IPS-20b (cell line): Measurements from ENCODE around the gene ZNF813.
"Not testable (repeated sequence)": the region's sequence is repeated elsewhere in the genome, so short reads cannot be mapped to it uniquely, and the experiment has no call there.

Experiments used
- H3K27ac ChIP-seq: one replicate; pipeline ENCODE4 v1.5.1; 2013; ENCODE audit warnings: low read length
- H3K27me3 ChIP-seq: 2 replicates; pipeline ENCODE4 v1.6.1; 2013; ENCODE audit warnings: mild to moderate bottlenecking, low read length, inconsistent platforms; ENCODE audit not compliant: insufficient read depth
- H3K36me3 ChIP-seq: 2 replicates; pipeline ENCODE4 v1.6.1; 2013; ENCODE audit warnings: low read depth, mild to moderate bottlenecking, inconsistent platforms, low read length, moderate library complexity; ENCODE audit not compliant: insufficient read depth
- H3K4me1 ChIP-seq: 2 replicates; pipeline ENCODE4 v1.6.1; 2013; ENCODE audit warnings: mild to moderate bottlenecking, control low read depth, inconsistent platforms, low read length, moderate library complexity; ENCODE audit not compliant: insufficient read depth
- H3K4me3 ChIP-seq: 2 replicates; pipeline ENCODE4 v1.5.1; 2013; ENCODE audit warnings: mild to moderate bottlenecking, low read length, inconsistent platforms
- H3K9ac ChIP-seq: 2 replicates; pipeline ENCODE4 v1.6.1; 2013; ENCODE audit warnings: low read depth, mild to moderate bottlenecking, inconsistent platforms, low read length, moderate library complexity
- H3K9me3 ChIP-seq: 2 replicates; pipeline ENCODE4 v1.6.1; 2013; ENCODE audit warnings: mild to moderate bottlenecking, low read depth, low read length, inconsistent platforms; ENCODE audit not compliant: insufficient read depth

The ZNF813 gene

GRCh38 chr19:53492153-53492552 lies 24.6 kb downstream of the ZNF813 start:
- no peak overlapping the region for H3K27ac ChIP-seq
- no peaks in the 10 kb centered on the region for H3K4me1 ChIP-seq
- peaks cover 22% of the 10 kb centered on the region for H3K9me3 ChIP-seq
- H3K4me3 ChIP-seq, result no peak overlapping the region
- H3K27me3 ChIP-seq, result no peaks in the 10 kb centered on the region
- no peak overlapping the region for H3K9ac ChIP-seq
- peaks cover 65% of the 10 kb centered on the region for H3K36me3 ChIP-seq

- H3K36me3 ChIP-seq, result peaks cover 18% of the 10 kb centered on the region
- H3K27ac ChIP-seq, H3K9me3 ChIP-seq, H3K27me3 ChIP-seq, H3K4me3 ChIP-seq, H3K4me1 ChIP-seq, H3K9ac ChIP-seq: not testable (repeated sequence)
Observed at GRCh38 chr19:53497311-53498023, 29.9 kb downstream of the ZNF813 start.

DNA sequence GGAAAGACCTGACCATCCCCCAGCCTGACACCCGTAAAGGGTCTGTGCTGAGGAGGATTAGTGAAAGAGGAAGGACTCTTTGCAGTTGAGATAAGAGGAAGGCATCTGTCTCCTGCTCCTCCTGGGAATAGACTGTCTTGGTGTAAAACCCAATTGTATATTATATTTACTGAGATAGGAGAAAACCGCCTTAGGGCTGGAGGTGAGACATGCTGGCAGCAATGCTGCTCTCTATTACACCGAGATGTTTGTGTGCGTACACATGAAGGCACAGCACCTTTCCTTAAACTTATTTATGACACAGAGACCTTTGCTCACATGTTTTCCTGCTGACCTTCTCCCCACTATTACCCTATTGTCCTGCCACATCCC lies 30.5 kb downstream of the ZNF813 start:
- not testable (repeated sequence) for H3K9me3 ChIP-seq, H3K27me3 ChIP-seq, H3K4me1 ChIP-seq, H3K27ac ChIP-seq, H3K4me3 ChIP-seq, H3K9ac ChIP-seq
- H3K36me3 ChIP-seq, result peaks cover 13% of the 10 kb centered on the region

GRCh38 chr19:53503151-53503550 lies 35.6 kb downstream of the ZNF813 start:
- H3K27me3 ChIP-seq, H3K36me3 ChIP-seq, H3K9me3 ChIP-seq, H3K27ac ChIP-seq, H3K9ac ChIP-seq, H3K4me1 ChIP-seq, H3K4me3 ChIP-seq: not testable (repeated sequence)

GRCh38 chr19:53503671-53504364 lies 36.3 kb downstream of the ZNF813 start:
- not testable (repeated sequence) for H3K36me3 ChIP-seq, H3K27me3 ChIP-seq, H3K9ac ChIP-seq, H3K4me1 ChIP-seq, H3K27ac ChIP-seq, H3K9me3 ChIP-seq
- peak overlapping the region; percentile 49; the same call in 1 of the 2 replicates for H3K4me3 ChIP-seq

DNA sequence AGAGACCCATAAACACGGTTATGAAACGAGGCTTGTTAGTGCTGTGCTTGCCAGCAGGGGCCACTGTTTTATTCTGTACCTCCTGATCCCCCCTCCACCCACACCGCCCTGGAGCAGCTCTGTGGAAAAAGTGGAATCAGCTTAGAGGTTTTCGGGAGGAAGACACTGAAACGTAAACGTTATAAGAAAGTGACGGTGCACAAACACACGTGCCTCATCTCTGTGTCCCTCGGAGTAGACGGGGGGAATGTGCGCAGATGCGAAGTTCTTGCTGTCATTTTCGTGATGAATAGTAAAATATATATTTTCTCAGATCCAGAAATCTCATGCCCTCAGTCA lies 36.8 kb downstream of the ZNF813 start:
- H3K4me1 ChIP-seq, H3K36me3 ChIP-seq, H3K27ac ChIP-seq, H3K27me3 ChIP-seq, H3K9me3 ChIP-seq: not testable (repeated sequence)
- Histone ChIP-seq H3K4me3 (peak overlapping the region; percentile 37; the same call in 1 of the 2 replicates), H3K9ac (peak overlapping the region; percentile 20; the same call in 1 of the 2 replicates)

DNA sequence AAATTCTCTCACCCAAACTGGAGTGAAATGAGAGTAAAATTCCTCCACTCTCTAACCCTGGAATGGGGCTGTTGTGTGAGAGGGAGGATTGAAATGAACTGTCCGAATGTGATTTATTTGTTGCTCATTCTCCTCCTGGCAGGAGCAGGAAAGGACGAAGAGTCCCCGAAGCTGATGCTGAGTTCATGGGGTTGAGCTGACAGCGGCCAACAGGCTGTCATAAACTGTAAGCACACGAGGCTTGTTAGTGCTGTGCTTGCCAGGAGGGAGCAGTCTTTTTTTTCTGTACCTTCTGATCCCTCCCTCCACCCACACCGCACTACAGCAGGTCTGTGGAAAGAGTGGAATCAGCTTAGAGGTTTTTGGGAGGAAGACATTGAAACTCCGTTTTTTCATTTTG lies 37.4 kb downstream of the ZNF813 start:
- H3K27me3 ChIP-seq, result no peaks in the 10 kb centered on the region
- H3K9ac ChIP-seq, result no peak overlapping the region
- H3K9me3 ChIP-seq, result no peaks in the 10 kb centered on the region
- no peaks in the 10 kb centered on the region for H3K4me1 ChIP-seq
- no peaks in the 10 kb centered on the region for H3K36me3 ChIP-seq
- H3K4me3 ChIP-seq, result peak overlapping the region; percentile 37; the same call in 1 of the 2 replicates
- H3K27ac ChIP-seq, result no peak overlapping the region

- Histone ChIP-seq H3K4me1 (no peaks in the 10 kb centered on the region), H3K27ac (no peak overlapping the region), H3K9me3 (no peaks in the 10 kb centered on the region), H3K36me3 (no peaks in the 10 kb centered on the region), H3K27me3 (no peaks in the 10 kb centered on the region), H3K4me3 (no peak overlapping the region), H3K9ac (no peak overlapping the region)
Observed at GRCh38 chr19:53506728-53507127, 39.2 kb downstream of the ZNF813 start.

DNA sequence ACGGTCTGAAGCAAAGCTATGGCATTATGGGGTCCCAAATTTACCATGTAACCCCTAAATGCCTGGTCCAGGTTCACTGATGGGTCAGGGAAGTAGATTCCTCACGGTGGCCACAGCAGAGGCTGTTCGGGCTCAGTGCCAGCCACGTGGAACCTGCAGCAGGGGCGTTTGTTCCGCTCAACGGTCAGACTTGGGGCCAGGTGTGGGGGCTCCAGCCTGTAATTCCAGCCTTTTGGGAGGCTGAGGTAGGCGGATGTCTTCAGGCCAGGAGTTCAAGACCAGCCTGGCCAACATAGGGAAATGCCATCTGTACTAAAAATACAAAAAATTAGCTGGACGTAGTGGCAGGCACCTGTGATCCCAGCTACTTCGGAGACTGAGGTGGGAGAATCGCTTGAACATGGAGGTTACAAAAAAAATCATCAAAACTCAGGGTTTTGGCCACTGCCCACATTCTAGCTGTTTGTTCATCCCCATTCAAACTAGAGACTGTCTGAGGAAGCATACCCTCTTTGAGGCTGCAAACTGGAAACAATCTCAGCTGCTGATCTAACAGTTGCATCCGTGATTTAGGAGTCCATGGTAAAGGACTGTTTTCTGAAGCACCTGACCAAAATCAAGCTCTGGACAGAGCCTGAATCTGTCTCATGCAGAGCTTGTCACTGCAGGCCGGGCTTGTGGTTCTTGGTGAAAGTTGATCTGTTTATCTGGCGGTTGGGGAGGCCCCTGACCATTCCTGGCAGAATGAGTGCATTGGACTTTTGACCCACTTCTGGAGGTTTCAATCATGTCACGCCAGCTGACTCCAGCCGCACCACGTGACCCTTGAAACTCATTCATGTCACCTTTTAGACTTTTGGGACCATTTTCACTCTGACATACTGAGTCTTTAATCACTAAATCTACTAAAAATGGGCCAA lies 40.2 kb downstream of the ZNF813 start:
- Histone ChIP-seq H3K9me3 (no peaks in the 10 kb centered on the region), H3K36me3 (no peaks in the 10 kb centered on the region), H3K4me1 (no peaks in the 10 kb centered on the region), H3K4me3 (no peak overlapping the region), H3K27ac (no peak overlapping the region), H3K27me3 (no peaks in the 10 kb centered on the region), H3K9ac (no peak overlapping the region)

DNA sequence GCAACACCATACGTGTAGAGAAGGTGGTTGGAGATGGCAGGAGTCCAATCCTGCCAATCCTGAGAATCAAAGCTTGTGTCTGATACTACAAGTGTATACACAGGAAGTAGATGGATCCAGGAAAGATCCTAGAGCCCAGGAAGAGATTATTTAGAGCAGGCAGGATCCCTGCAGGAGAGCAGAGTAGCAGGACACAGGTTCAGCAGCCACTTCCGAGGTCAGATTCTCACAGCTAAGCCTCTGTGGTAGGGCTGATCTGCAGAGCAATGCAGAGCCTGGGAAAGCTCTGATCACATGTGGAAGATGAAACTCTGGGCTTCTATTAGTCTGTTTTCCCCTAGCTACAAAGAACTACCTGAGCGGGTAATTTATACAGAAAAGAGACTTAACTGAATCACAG lies 41.9 kb downstream of the ZNF813 start:
- Histone ChIP-seq H3K4me3 (no peak overlapping the region), H3K9me3 (no peaks in the 10 kb centered on the region), H3K27me3 (no peaks in the 10 kb centered on the region), H3K36me3 (no peaks in the 10 kb centered on the region), H3K9ac (no peak overlapping the region), H3K4me1 (no peaks in the 10 kb centered on the region), H3K27ac (no peak overlapping the region)

GRCh38 chr19:53509845-53510244 lies 42.3 kb downstream of the ZNF813 start:
- H3K4me3 ChIP-seq, result no peak overlapping the region
- no peak overlapping the region for H3K27ac ChIP-seq
- no peaks in the 10 kb centered on the region for H3K36me3 ChIP-seq
- H3K4me1 ChIP-seq, result no peaks in the 10 kb centered on the region
- no peak overlapping the region for H3K9ac ChIP-seq
- H3K27me3 ChIP-seq, result no peaks in the 10 kb centered on the region
- no peaks in the 10 kb centered on the region for H3K9me3 ChIP-seq

- H3K4me1 ChIP-seq, result no peaks in the 10 kb centered on the region
- no peaks in the 10 kb centered on the region for H3K36me3 ChIP-seq
- no peak overlapping the region for H3K27ac ChIP-seq
- no peaks in the 10 kb centered on the region for H3K9me3 ChIP-seq
- H3K4me3 ChIP-seq, result no peak overlapping the region
- H3K27me3 ChIP-seq, result no peaks in the 10 kb centered on the region
- H3K9ac ChIP-seq, result no peak overlapping the region
Observed at GRCh38 chr19:53511357-53511756, 43.8 kb downstream of the ZNF813 start.
